Neural cell (in vitro differentiated cells): ENCODE results near the gene EFHB.

Experiments used
- EZH2 ChIP-seq: fragments of 200-600, 300-800 bp; shearing (Covaris generic), sonication (generic); IDR thresholded peaks from 2 replicates; pipeline ENCODE4 v1.6.1; 2014; ENCODE audit warnings: antibody characterized with exemption, low read length, borderline replicate concordance, mild to moderate bottlenecking; ENCODE audit not compliant: insufficient read depth, poor library complexity, severe bottlenecking
- MXI1 ChIP-seq: fragments of 450-650 bp; conservative IDR thresholded peaks from 2 replicates; pipeline ENCODE4 v1.6.1; 2014; ENCODE audit warnings: antibody characterized with exemption, mild to moderate bottlenecking; ENCODE audit not compliant: poor library complexity, severe bottlenecking
- RAD21 ChIP-seq: fragments of 450-650 bp; conservative IDR thresholded peaks from 2 replicates; pipeline ENCODE4 v1.6.1; 2014; ENCODE audit warnings: antibody characterized with exemption, mild to moderate bottlenecking, moderate library complexity
- TAF1 ChIP-seq: IDR thresholded peaks from 2 replicates; pipeline ENCODE4 v1.6.1; 2012; ENCODE audit warnings: low read depth
- TF ChIP-seq, protein P1 (sequence below): fragments of 450-650 bp; IDR thresholded peaks from 2 replicates; pipeline ENCODE4 v1.5.1; 2014; ENCODE audit warnings: antibody characterized with exemption, mild to moderate bottlenecking, moderate library complexity; ENCODE audit not compliant: poor library complexity, severe bottlenecking

- TF ChIP-seq TAF1: no peak
- TF ChIP-seq, protein P1, sequence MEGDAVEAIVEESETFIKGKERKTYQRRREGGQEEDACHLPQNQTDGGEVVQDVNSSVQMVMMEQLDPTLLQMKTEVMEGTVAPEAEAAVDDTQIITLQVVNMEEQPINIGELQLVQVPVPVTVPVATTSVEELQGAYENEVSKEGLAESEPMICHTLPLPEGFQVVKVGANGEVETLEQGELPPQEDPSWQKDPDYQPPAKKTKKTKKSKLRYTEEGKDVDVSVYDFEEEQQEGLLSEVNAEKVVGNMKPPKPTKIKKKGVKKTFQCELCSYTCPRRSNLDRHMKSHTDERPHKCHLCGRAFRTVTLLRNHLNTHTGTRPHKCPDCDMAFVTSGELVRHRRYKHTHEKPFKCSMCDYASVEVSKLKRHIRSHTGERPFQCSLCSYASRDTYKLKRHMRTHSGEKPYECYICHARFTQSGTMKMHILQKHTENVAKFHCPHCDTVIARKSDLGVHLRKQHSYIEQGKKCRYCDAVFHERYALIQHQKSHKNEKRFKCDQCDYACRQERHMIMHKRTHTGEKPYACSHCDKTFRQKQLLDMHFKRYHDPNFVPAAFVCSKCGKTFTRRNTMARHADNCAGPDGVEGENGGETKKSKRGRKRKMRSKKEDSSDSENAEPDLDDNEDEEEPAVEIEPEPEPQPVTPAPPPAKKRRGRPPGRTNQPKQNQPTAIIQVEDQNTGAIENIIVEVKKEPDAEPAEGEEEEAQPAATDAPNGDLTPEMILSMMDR: no peak
- TF ChIP-seq MXI1: no peak
- no peak for TF ChIP-seq EZH2
- no peak for TF ChIP-seq RAD21
Observed at GRCh38 chr3:19920401-19921080, 13.5 kb downstream of the EFHB start.
